Measurements from ENCODE around the gene ACBD6.
"Not testable (repeated sequence)": the region's sequence is repeated elsewhere in the genome, so short reads cannot be mapped to it uniquely, and the experiment has no call there.

ACBD6 gene

DNA sequence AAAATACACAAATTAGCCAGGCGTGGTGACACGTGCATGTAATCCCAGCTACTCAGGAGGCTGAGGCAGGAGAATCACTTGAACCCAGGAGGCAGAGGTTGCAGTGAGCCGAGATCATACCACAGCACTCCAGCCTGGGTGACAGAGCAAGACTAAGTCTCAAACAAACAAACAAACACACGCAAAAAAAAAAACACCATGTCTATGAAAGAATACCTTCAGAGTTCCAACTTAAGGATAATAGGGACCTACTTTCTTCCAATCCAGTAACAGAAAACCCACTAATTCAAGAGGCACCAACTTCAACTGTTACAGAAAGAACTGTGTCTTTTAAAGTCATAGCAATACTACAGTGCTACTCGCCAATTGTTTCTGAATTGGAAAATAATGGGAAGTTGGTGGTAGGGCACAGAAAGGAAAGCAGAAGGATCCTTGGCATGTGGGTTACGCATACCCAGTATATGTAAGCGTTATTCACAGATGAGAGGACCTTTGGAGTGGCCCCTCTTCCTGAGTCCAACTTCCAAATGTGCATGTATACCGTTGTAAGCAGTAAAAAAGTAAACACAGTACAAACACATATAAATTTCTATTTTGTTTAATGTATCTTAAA is 87.0 kb downstream of the ACBD6 start:
- DNase-seq = no peak

DNA sequence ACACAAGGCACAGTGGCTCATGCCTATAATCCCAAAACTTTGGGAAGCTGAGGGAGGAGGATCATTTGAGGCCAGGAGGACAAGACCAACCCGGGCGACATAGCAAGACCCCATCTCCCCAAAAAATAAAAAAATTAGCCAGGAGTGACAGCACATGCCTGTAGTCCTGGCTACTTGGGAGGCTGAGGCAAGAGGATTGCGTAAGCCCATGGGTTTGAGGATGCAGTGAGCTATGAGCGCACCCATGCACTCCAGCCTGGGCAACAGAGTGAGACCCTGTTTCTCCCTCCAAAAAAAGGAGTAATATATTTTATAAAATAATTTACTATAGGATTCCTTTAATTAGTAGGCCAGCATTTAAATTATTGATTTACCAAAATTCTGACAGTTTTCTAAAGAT is 89.8 kb downstream of the ACBD6 start:
- no peak for DNase-seq

DNA sequence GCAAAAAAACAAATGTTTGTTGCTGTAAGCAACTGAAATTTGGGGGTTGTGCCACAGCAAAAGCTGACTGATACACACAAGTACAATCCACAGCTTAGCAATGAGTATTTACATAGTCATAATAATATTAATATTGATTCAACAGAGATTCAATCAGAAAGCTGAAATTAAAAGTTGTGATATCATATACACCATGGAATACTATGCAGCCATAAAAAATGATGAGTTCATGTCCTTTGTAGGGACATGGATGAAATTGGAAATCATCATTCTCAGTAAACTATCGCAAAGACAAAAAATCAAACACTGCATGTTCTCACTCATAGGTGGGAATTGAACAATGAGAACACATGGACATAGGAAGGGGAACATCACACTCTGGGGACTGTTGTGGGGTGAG is 94.2 kb downstream of the ACBD6 start:
- DNase-seq = not testable (repeated sequence)

GRCh38 chr1:180407051-180407450 is 95.3 kb downstream of the ACBD6 start:
- no peak for DNase-seq

DNA sequence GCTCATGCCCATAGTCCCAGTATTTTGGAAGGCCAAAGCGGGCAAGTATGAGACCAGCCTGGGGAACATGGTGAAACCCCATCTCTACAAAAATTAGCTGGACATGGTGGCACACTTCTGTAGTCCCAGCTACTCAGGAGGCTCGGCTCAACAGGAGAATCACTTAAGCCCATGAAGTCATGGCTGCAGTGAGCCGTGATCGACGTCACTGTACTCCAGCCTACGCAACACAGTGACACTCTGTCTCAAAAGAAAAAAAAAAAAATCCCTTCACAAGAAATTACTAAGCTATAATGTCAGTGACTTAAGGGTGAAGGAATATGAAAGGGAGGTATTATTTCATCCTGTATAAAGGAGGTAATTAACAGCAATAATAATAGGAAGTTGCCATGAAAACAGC is 99.8 kb downstream of the ACBD6 start:
- no peak for DNase-seq

- no peak for DNase-seq
These were observed 100.4 kb downstream of the ACBD6 start for GRCh38 chr1:180402001-180402400.

DNA sequence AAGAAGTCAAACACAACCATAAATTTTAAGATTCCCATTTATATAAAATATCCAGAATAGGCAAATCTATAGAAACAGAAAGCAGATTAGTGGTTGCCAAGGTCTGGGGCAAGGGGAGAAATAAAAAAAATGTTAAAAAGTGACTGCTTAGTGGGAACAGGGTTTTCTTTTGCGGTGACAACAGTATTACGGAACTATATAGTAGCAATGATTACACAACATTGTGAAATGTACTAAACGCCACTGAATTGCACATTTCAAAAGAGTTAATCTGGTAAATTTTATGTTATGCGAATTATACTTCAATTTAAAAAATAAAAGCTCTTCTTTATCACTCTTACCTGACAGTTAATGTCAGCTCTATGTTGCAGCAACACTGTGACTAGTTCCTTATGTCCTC is 105.2 kb downstream of the ACBD6 start:
- DNase-seq = no peak

- DNase-seq = no peak
These were observed 109.8 kb downstream of the ACBD6 start for GRCh38 chr1:180392427-180393145.

DNA sequence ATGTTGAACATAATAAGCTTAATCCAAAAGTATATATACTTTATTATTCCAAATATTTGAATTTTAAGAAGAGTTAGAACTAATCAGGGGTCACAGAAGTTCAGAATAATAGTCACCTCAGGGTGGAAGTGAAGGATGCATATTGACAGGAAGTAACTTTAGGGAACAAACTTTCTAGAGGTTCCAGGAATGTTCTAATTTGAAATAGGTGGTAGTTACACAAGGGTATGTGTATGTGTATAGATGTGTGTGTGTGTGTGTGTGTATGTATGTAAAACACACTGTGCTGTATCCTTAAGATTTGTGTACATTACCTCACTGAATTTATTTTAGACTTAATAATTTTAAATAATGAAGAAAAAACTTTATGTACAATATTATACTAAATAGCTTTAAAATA is 110.4 kb downstream of the ACBD6 start:
- no peak for DNase-seq

DNA sequence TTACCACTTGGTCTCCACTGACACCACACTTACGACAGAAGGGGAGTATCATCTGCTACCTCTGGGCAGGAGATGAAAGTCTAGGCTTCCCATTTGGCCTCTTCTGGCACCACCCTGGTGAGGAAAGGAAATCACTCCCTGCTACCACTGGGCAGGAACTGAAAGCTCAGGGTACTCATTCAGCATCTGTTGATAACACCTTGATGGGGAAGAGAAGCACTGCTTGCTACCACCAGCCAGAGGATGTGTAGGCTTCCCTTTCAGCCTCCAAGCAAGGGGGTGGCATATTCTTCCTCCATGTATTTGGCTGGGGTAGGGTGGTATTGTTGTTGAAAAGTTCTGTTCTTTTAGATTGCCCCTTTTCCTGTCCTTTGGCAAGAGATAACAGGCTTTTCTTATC is 115.0 kb downstream of the ACBD6 start:
- DNase-seq = no peak

DNA sequence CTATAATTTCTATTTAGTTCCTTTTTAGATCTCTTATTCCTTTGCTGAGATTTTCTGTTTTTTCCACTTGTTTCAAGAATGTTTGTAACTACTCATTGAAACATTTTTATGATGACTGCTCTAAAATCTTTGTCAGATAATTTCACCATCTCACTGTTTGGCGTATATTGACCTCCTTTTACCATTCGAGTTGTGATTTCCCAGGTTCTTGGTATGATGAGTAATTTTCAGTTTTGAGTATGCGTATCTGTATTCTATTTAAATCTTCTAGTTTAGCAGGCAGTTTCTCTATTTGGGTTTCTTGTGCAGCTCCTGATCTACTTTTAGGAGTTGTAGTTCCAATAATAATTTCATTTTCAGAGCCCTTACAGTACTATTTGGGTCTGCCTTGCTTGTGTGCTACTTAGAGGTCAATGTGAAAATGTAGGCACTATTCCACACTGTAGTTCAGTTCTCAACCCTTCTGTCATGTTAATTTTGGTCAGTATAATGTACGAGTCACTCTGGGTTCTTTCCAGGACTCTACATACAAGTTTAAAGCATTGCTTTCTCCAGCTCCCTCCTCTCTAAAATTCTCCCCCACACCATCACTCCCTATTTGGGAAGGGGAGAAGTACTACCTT is 115.5 kb downstream of the ACBD6 start:
- DNase-seq = no peak

DNA sequence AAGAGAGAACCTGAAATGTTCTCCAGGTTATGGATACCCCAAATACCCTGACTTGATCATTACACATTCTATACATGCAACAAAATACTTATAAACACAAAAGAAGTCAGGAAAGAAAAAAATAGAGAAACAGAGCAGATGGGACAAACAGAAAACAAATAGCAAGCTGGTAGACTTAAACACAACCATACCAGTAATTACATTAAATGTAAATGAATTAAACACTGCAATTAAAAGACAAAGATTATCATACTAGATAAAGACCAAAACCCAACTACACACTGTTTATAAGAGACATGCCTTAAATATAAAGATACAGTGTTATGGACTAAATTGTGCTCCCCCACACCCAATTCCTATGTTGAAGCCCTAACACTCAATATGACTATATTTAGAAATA is 117.2 kb downstream of the ACBD6 start:
- no peak for DNase-seq

DNA sequence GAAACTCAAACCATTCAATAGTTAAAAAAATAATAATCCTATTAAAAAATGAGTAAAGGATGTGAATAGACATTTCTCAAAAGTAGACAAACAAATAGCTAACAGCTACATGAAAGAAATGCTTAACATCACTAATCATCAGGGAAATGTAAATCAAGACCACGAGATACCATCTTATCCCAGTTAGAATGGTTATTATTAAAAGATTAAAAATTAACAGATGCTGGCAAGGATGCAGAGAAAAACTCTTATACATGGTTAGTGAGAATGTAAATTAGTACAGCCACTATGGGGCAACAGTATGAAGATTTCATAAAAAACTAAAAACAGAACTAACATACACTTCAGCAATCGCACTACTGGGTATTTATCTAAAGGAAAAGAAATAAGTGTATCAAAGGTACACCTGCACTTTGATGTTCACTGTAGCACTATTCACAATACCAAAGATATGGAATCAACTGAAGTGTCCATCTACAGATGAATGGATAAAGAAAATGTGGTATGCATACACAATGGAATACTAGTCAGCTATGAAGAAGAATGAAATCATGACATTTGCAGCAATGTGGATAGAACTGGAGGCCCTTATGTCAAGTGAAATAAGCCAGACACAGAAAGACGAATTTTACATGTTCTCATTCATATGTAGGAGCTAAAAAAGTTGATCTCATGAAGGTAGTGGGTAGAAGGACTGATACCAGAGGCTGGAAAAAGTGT is 117.9 kb downstream of the ACBD6 start:
- DNase-seq = no peak

- DNase-seq = no peak
These were observed 119.9 kb downstream of the ACBD6 start for GRCh38 chr1:180382326-180383115.

DNA sequence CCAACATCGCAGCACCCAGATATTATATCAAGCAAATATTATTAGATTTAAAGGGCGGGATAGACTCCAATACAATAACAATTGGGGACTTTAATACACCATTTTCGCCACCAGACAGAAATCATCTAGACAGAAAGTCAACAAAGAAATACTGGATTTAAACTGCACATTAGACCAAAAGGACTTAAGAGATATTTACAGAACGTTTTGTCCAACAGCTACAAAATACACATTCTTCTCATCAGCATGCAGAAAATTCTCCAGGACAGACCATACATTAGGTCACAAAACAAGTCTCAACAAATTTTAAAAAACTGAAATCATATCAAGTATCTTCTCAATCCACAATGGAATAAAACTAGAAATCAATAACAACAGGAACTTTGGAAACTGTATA is 121.2 kb downstream of the ACBD6 start:
- DNase-seq = no peak

DNA sequence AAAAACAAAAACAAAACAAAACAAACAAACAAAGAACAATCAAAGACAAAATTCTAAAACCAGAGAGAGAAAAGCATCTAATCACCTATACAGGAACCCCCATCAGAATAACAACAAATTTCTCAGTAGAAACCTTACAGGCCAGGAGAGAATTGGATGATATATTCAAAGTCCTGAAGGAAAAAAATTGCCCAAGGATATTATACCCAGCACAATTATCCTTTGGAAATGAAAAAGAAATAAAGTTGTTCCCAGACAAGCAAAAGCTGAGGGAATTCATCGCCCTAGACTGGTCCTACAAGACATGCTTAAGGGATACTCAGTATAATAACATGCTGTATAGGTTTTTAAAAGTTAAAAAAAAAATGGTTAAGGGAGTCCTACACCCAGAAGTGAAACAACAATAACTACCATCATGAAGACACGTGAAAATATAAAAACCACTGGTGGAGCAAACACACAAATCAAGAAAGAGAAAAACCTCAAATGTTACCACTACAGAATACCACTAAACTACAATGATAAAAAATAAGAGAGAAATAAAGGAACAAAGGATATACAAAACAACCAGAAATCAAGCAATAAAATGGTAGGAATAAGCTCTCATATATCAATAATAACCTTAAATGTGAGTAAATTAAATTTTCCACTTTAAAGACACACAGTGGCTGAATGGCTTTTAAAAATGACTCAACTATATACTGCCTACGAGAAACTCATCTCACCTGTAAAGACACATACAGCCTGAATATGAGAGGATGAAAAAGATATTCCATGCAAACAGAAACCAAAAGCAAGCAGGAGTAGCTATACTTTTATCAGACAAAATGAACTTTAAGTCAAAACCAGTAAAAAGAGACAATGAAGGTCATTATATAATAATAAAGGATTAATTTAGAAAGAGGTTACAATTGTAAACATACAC is 121.9 kb downstream of the ACBD6 start:
- DNase-seq = no peak

- no peak for DNase-seq
These were observed 125.6 kb downstream of the ACBD6 start for GRCh38 chr1:180376800-180377199.

DNA sequence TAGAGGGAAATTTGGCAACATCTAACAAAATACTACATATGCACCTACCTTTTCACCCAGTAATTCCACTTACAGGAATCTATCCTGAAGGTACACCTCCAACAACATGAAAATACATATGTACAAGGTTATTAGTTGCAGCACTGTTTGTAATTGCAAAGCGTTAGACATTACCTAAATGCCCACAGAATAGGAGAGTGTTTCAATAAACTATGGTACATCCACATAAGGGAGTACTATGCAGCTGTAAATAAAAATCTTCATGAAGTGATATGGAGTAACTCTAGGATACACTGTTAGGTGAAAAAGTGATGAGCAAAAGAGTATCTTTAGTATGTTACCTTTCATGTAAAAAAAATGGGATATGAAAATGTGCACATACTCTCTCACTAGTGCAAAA is 126.1 kb downstream of the ACBD6 start:
- DNase-seq = no peak

DNA sequence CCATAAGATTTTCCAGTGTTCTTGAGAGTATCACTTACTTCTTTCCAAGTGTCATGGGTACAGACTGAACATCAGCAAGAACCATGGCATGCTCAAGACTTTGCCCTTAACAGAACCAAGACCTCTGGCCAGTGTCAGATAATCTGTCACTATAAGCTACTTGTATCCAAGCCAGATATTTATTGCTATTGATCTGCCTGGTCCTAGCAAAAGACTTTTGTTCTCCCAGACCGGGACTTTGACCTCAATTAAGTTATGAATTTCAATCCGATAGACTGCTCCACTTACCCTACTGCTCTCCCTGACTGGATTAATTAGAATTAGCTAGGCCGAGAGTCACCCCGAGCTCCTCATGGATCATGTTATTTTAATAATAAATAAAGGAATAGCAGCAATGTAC is 129.6 kb downstream of the ACBD6 start:
- no peak for DNase-seq

GRCh38 chr1:180370597-180370996 is 131.8 kb downstream of the ACBD6 start:
- no peak for DNase-seq

GRCh38 chr1:180370188-180370587 is 132.2 kb downstream of the ACBD6 start:
- DNase-seq = no peak

- no peak for DNase-seq
These were observed 133.3 kb downstream of the ACBD6 start for GRCh38 chr1:180369061-180369460.

All from T-helper 9 cell (primary cell).